A549 (cell line): ENCODE data around the gene LDAF1.

Experiments used
- CTCF ChIP-seq: fragments of >200 bp; sonication (Bioruptor Twin); formaldehyde crosslinking; IDR thresholded peaks from 3 replicates; pipeline ENCODE4 v1.5.1; 2016
- ELK1 ChIP-seq: fragments of 150-350 bp; IDR thresholded peaks from 2 replicates; pipeline ENCODE4 v1.6.1; 2014; ENCODE audit warnings: low read depth, mild to moderate bottlenecking, low read length
- ESRRA ChIP-seq: fragments of 150-350 bp; IDR thresholded peaks from 2 replicates; pipeline ENCODE4 v1.6.1; 2014; ENCODE audit warnings: mild to moderate bottlenecking, low read length, borderline replicate concordance
- KDM5A ChIP-seq: fragments of 200-600 bp; sonication (generic); IDR thresholded peaks from 2 replicates; pipeline ENCODE4 v1.6.1; 2016; ENCODE audit warnings: antibody characterized with exemption, mild to moderate bottlenecking
- NPAS2 ChIP-seq: fragments of 250-450 bp; sonication (Bioruptor Pico); IDR thresholded peaks from 2 replicates; pipeline ENCODE4 v1.8.0; 2022; ENCODE audit warnings: mild to moderate bottlenecking, moderate library complexity, borderline replicate concordance

- TF ChIP-seq ELK1 = no peak
- no peak for TF ChIP-seq NPAS2 (CRISPR knock-in tag)
- TF ChIP-seq CTCF = no peak
- TF ChIP-seq KDM5A = no peak
- TF ChIP-seq ESRRA = no peak
Observed at GRCh38 chr16:21130811-21131210, 27.7 kb upstream of the LDAF1 start.
